GM12801 (cell line): ENCODE data around the gene KIAA1217.

Source experiments
- TF ChIP-seq, protein P1 (sequence below): IDR thresholded peaks from one replicate; pipeline ENCODE4 v1.5.1; 2011; ENCODE audit warnings: control low read depth; ENCODE audit not compliant: insufficient read length; ENCODE audit errors: extremely low read depth

Gene KIAA1217

GRCh38 chr10:24381235-24382010 lies 172.5 kb downstream of the KIAA1217 start:
- TF ChIP-seq, protein P1, sequence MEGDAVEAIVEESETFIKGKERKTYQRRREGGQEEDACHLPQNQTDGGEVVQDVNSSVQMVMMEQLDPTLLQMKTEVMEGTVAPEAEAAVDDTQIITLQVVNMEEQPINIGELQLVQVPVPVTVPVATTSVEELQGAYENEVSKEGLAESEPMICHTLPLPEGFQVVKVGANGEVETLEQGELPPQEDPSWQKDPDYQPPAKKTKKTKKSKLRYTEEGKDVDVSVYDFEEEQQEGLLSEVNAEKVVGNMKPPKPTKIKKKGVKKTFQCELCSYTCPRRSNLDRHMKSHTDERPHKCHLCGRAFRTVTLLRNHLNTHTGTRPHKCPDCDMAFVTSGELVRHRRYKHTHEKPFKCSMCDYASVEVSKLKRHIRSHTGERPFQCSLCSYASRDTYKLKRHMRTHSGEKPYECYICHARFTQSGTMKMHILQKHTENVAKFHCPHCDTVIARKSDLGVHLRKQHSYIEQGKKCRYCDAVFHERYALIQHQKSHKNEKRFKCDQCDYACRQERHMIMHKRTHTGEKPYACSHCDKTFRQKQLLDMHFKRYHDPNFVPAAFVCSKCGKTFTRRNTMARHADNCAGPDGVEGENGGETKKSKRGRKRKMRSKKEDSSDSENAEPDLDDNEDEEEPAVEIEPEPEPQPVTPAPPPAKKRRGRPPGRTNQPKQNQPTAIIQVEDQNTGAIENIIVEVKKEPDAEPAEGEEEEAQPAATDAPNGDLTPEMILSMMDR, result no peak

DNA sequence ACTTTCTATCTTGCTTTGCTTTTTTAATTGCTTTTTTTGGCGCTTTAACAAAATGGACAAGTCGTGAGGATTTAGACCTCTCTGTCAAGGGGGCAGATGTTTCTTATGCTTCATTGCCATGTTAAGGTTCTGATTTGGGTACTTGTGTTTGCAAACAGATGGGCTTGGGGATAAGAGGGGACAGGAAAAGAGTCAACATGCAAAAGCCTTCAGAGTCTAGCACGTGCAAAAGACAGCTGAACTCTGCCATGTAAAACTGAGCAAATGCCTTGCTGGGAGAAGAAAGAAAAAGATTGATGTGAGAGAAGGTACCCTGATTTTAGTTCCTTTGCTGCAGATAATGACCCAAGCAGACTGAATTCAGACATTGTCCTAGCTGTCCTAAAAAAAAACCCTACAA lies 173.1 kb downstream of the KIAA1217 start:
- TF ChIP-seq, protein P1, result no peak

DNA sequence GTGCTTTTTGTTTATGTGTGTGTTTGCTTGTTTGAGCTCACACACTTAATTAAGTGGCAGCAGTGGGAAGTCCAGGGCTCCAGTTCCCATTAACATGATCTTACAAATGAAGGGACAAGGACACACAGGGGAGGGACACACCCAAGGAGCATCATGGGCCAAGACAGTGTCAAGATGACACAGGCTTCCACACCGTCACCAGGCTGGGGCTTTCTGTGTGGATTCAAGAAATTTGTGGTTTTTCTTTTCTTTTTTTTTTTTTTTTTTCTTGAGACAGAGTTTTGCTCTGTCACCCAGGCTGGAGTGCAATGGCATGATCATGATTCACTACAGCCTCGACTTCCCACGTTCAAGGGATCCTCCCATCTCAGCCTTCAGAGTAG lies 173.6 kb downstream of the KIAA1217 start:
- TF ChIP-seq, protein P1, result no peak

- TF ChIP-seq, protein P1, result no peak
Observed at GRCh38 chr10:24382979-24383663, 174.2 kb downstream of the KIAA1217 start.

DNA sequence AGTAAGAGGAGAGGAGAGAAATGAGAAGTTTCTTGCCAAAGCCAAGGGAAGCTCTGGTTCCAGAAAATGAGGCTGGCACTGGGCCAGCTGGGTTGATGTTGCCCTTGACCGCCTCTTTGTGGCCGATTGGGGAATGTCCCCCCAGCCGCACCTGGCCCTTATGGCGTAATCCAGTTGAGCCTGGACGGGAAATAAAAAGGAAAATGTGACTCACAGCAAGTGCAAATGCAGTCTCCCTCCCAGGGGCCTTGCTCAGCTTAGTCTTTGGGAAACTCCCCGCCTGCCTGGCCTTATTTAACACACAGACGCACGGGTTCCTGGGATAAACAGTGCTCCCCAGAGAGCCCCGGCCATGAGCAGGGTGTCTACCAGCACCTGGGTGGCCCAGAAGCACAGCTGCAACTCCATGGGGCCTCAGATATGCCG lies 174.8 kb downstream of the KIAA1217 start:
- TF ChIP-seq, protein P1, result no peak

GRCh38 chr10:24384954-24385353 lies 176.0 kb downstream of the KIAA1217 start:
- TF ChIP-seq, protein P1, result no peak

DNA sequence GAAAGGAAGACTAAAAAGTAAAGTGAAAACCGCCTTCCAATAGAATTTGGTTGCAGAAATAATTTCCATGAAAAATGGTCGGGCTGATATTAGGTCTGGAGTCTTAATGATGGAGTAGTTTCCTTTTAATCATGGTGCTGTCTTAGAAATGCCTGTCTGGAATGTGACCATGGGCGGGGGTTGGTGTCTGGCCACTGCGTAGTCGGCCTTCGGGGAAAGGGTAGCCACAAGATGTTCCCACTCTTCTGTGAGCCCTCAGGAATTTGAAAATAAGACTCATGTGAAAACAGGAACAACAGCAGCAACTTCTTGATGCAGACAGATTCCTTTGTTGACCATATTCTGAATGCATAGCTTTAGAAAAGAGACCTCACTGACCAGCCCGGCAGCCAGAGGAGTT lies 176.8 kb downstream of the KIAA1217 start:
- TF ChIP-seq, protein P1, result no peak
